NCI-H774 (cell line): ENCODE data around the gene ITPR1.

Experiments
- DNase-seq: peaks from one replicate; lab custom pipeline; 2025; lab: John Stamatoyannopoulos, UW

The ITPR1 gene

GRCh38 chr3:4643904-4644547 is 150.9 kb downstream of the ITPR1 start:
- DNase-seq, result no peak

DNA sequence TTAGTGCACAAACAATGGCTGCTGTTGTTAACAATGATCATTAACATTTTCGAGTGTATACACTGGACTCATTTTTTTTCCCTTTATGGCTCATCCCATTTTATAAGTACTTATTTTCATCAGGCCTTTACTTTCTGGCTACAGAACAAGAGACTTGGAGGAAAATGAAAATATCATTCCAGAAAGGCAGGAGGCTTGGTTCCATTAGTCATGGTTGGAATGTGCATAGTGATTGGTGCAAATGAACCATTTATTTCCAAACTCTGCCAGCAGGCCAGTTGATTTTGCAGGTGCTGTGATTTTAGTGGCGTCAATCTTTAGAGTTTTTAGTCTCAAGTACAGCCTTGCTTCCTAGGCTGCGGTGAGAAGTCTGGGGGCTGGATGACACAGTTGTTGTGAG is 151.8 kb downstream of the ITPR1 start:
- no peak for DNase-seq

- no peak for DNase-seq
These were observed 152.3 kb downstream of the ITPR1 start for GRCh38 chr3:4645468-4645867.

GRCh38 chr3:4647411-4647810 is 154.3 kb downstream of the ITPR1 start:
- no peak for DNase-seq

DNA sequence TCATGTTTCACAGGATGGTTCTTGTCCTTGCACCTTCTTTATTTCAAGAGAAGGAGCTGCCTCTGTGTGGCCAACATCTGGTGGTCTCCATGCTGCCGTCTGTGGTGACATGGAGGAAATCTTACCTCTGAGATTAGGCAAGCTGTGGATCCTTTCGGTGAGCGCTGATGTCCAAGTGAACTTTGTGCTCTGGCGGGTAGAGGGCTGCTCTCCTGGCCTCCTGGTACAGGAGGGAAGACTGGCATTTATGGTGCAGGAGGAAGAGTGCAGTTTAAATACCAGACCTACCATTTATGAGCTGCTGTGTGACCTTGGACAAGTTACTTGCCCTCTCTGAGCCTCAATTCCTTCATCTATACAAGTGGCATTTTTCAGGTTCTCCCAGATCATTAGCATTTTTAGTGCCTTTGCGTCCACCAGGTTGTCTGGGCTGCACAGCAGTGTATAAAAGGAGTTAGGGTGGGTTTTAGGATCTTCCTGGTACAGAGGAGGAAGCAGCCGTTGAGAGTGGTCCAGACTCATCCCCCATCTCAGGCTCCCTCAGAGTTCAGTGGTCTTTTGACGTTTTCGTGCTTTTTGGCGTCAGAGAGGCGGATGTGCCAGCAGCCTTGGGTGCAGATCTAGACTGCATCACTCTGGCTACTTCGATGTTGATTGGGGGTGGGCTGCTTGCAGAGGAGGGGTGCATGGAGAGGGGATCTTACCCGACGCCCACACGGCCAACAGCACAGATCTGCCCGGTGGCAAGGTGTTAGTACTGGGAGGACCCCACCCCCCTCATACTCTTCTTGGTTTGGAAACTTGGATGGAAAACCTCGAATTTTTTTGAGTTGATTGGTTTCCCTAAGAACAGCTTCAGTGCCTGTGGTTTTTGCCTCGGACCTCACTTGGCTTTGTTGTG is 162.2 kb downstream of the ITPR1 start:
- DNase-seq, result no peak

DNA sequence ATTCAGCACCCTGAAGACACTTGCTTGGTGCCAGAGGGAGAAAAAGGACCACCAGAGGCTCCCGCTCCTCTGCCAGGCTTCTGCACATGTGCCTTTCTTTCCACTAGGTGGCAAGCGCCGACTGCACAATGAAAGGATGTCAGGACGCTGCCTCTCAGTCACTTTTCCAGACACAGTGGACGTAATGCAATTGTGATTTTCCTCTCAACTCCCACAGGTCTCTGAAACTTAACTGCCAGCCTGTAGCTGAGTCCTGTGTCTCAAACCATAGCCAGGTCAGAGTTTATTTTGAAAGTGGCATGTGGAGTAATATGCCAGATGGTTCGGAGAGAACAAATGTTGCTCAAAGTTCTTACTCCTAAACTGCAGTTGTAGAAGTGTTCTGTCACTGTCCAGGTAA is 162.9 kb downstream of the ITPR1 start:
- DNase-seq, result peak; percentile 37

DNA sequence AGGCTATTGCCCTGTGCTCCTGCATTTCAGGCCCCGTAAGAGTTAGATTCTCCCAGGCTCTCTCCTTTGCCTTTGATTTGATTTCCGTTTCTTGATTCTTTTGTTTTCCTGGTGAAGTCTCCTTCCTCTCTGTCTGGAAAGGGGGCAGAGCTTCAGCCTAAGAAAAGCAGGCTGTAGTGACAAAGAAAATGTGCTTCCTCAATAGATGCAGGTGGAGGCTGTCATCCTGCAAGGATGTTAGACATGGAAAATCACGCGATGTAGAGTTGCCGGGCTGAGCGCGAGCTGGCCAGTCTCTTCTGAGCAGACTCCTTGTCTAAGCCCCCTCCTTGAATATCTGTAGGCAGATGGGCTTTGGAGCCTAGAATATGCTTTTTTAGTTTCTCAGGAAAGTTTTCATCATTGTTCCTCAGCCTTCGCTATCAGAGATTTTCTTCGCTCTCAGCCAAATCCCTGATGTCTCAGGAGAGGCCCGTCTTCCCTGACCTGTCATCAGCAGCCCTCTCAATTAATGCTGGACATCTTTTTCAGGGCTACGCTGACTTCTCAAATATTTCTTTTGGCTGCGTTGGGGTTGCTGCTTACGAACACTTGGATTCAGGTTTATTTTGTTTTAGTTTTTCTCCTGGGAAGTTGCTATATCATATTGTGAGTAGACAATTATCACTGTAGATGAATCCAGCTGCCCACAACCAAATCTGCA is 163.6 kb downstream of the ITPR1 start:
- no peak for DNase-seq

DNA sequence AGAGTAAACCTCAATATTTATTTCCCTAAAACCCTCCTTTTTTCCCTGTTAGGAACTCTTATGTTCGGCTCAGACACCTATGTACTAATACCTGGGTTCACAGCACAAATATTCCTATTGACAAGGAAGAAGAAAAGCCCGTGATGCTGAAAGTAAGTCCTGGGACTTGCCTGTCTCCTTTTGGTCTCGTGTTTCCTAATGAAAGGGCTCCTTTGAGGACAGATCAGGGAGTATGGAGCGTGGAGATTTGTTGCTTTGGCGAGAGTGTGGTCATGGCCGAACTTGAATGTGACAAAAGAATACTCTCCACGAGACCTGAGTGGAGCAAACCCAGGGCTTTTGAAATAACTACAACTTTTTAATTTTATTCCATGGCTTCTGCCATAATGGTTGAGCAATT is 167.8 kb downstream of the ITPR1 start:
- DNase-seq, result no peak

DNA sequence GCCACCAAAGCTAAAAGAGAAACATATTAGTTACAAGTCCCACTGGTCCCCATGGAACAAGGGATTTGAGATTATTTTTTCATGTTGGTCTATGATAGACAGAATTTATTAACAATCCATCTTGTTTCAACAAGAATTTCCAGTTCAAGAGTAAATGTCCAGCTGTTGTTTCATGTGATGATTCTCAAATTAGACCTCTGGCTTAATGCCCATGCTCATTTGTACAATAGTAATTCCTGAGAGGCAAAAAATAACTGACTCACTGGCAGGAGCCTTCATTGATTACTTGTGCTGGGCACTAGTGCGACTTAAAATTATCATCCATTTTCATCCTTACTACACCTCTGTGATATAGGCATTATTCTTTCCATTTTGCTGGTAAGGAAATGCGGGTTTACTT is 171.3 kb downstream of the ITPR1 start:
- no peak for DNase-seq

DNA sequence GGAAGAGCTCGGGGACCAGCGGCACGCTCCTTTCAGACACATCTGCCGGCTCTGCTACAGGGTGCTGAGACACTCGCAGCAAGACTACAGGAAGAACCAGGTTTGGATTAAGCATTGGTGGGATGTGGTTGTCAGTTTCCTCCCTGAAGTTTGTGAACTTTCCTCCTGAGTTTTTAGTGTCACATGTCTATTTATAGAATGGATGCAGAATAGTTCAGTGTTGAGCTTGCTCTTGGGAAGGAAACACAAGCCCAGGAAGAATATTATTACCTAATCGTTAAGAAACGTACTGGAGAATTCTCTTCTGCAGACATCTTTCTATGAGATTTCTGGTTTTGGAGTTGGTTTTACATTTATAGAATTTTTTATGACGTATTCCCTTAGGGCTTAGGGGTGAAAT is 172.0 kb downstream of the ITPR1 start:
- DNase-seq, result no peak

- no peak for DNase-seq
These were observed 172.9 kb downstream of the ITPR1 start for GRCh38 chr3:4666071-4666470.

- DNase-seq, result no peak
These were observed 177.2 kb downstream of the ITPR1 start for GRCh38 chr3:4670352-4670751.

GRCh38 chr3:4672725-4673275 is 179.7 kb downstream of the ITPR1 start:
- no peak for DNase-seq

DNA sequence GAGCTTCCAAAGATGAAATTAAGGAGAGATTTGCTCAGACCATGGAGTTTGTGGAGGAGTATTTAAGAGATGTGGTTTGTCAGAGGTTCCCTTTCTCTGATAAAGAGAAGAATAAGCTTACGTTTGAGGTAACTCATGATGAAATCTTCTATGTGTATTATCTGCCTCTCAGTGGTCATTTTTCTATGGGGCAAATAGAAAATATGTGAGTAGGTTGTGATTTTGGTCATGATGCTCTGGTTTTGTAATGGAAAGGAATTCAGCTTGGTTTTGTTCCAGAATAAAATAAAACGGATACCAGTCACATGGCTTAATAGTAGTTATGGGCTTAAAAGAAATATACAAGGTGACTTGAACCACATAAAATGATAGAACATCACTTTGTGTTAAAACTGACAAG is 181.1 kb downstream of the ITPR1 start:
- DNase-seq, result no peak

DNA sequence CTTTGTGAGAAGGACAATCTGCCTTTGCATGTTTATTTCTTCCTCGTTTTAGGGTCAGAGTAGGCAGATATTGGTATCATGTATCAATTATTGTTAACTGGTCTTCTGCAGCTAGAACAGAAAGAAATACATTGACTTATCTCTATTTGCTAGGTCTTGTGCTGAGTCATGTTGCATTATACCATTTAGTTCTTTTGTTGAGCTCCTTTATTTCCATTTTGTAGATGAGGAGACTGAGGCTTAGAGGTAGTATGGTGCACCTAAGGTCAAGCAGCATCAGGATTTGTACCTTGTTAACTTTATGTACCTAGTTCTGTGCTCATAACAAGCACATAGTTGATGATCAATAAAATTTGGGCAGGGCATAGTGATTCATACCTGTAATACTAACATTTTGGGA is 182.6 kb downstream of the ITPR1 start:
- no peak for DNase-seq

GRCh38 chr3:4678320-4678719 is 185.2 kb downstream of the ITPR1 start:
- no peak for DNase-seq

GRCh38 chr3:4680227-4680691 is 187.1 kb downstream of the ITPR1 start:
- no peak for DNase-seq

DNA sequence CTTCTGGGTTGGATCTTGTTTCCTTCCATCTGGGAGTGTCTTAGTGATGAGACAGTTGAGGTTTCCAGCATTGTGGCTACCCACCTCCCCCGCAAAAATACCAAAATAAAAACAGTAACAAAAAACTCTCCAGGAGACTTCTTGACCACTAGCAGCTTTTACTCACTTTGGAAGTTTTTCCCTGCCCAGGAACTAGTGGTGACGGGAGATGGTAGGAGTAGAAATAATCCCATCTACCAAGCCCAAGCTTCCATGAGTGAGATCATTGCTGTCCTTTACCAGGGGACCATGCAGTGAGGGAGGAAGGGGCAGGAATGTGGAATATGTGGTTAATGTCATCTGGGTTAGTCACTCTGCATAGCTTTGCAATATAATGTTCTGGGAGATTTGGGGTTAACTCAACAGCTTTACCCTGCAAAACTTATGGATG is 187.7 kb downstream of the ITPR1 start:
- DNase-seq, result no peak

DNA sequence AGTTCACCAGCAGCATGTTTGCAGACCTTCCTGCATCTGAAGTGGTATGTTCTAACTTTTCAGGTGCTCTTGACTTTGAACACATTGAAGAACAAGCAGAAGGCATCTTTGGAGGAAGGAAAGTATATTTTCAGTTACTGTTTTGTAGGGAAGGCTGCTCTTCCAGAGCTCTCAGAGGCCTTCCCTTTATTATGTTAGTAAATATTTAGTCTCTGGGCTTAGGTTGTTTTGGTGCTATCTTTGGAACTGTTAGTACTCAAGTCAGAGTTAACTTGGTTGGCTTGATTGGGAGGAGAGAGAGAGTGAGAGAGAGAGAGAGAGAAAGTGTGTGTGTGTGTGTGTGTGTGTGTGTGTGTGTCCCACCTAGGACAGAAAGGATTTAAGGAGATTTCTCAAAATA is 188.2 kb downstream of the ITPR1 start:
- DNase-seq, result no peak

GRCh38 chr3:4684117-4684516 is 191.0 kb downstream of the ITPR1 start:
- DNase-seq, result no peak

GRCh38 chr3:4684976-4685375 is 191.8 kb downstream of the ITPR1 start:
- no peak for DNase-seq

DNA sequence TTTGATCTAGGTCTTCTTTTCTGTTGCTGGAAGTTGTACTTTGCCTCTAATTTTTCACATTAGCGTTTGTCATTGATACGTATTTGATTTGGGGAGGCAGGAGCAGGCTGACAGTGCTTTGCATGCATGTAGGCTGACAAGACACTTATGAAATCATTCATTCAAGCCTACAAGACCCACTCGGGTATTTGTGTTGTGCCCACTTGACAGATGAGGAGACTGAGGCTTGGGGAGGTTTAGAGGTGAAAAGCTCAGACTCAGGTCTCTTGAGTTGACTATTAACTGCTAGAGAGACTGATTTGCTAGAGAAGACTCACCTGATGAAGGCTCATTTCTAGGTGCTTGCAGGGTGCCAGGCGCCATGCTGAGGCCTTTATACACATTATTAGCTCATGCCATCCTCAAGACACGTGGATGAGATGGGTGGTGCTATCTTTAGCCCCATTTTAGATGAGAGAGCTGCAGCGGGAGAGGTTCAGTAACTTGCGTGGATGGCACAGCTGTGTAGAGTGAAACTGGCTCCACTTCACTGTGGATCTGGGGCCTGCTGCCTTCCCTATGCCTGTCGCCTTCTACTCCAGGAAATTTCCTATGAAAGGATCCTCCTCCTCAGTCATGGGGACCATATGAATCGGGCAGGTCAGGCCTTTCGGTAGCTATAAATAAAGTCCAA is 192.7 kb downstream of the ITPR1 start:
- no peak for DNase-seq
